ENCODE measurements around the gene ANKRD34C.

DNA sequence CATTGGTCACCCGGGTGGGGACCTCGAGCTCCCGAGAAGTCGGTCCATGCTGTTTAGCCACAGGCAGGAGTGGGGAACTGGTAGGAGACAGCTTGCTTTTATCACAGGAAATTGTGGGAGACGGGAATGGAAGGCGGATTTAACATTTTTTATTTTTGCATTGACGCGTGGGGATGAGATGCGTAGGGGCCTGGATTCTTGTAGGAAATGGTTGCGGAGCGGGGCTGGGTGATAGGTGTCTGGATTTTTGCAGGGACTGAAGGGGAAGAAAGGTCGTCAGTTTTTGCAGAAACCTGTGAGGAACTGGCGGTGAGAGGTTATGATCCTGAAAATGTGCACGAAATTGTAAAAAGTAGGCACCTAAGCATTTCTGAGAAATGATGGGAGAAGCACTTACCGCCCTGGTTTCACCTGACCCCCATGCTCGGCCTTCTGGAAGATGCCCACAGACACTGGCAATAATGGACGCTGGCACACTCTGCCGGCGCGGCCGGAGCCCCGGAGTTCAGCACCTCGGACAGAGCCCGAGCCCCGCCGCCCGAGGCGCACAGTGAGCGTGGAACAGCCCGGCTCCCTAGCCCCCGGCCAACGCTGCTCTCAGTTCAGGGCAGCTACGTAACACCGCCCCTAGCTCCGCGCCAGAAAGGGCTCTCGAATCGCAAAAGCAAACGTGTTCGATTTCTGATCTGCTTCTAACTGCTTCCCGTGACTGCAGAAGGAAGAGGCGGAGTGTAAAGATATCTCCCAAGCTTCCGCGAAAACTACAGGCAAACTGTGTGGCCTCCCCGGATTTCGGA is 928 bp downstream of the ANKRD34C start:
- TF ChIP-seq, protein P1, sequence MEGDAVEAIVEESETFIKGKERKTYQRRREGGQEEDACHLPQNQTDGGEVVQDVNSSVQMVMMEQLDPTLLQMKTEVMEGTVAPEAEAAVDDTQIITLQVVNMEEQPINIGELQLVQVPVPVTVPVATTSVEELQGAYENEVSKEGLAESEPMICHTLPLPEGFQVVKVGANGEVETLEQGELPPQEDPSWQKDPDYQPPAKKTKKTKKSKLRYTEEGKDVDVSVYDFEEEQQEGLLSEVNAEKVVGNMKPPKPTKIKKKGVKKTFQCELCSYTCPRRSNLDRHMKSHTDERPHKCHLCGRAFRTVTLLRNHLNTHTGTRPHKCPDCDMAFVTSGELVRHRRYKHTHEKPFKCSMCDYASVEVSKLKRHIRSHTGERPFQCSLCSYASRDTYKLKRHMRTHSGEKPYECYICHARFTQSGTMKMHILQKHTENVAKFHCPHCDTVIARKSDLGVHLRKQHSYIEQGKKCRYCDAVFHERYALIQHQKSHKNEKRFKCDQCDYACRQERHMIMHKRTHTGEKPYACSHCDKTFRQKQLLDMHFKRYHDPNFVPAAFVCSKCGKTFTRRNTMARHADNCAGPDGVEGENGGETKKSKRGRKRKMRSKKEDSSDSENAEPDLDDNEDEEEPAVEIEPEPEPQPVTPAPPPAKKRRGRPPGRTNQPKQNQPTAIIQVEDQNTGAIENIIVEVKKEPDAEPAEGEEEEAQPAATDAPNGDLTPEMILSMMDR (IDR thresholded peaks at IDR 0.05) = no peak
- no peak for TF ChIP-seq POLR2A (IDR thresholded peaks at IDR 0.05)

Measured in stomach (tissue), 4 donors.